Cortex of kidney (tissue), 1 donor: ENCODE results near the gene POTEG.
"Not testable (repeated sequence)": the region's sequence is repeated elsewhere in the genome, so short reads cannot be mapped to it uniquely, and the experiment has no call there.

Experiments
- DNase-seq: peaks from one replicate; lab custom pipeline; 2025; lab: John Stamatoyannopoulos, UW

The POTEG gene

GRCh38 chr14:19372813-19373500 lies 61.2 kb downstream of the POTEG start:
- not testable (repeated sequence) for DNase-seq

- not testable (repeated sequence) for DNase-seq
Measured at GRCh38 chr14:19371767-19372166, 62.4 kb downstream of the POTEG start.

- DNase-seq, result not testable (repeated sequence)
Measured at GRCh38 chr14:19362803-19363202, 71.3 kb downstream of the POTEG start.

- DNase-seq, result not testable (repeated sequence)
Measured at GRCh38 chr14:19362323-19362722, 71.8 kb downstream of the POTEG start.

- DNase-seq, result not testable (repeated sequence)
Measured at GRCh38 chr14:19361636-19362253, 72.4 kb downstream of the POTEG start.

GRCh38 chr14:19360937-19361635 lies 73.1 kb downstream of the POTEG start:
- DNase-seq, result not testable (repeated sequence)
